Measurements from ENCODE around the gene DPH6. TPM values are rescaled to one million over a fixed set of nuclear protein-coding genes. Genes with fewer than 3 reads are reported as not detected.
"Not testable (repeated sequence)": the region's sequence is repeated elsewhere in the genome, so short reads cannot be mapped to it uniquely, and the experiment has no call there.

DPH6 gene
- total RNA-seq, 1 experiment from 2014 or later, result 31.7 TPM

DNA sequence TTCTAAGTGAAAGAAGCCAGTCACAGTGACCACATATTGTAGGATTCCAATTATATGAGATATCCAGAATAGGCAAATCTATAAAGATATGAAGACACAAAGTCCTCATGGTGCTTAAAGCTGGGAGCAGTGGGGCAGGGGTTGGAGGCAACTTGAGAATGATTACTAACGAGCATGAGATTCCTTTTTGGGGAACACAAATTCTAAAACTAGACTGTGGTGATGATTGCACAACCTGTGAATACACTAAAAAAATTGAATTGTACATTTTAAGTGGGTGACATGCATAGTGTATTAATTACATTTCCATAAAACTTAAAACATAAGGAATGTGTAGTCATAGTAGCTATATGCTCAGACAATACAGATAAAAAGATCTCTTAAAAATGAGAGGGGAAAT lies 103.2 kb downstream of the DPH6 start:
- Mint-ChIP-seq H3K4me1 (peaks cover 38% of the 10 kb centered on the region), H3K9me3 (peaks cover 16% of the 10 kb centered on the region), H3K4me3 (no peak overlapping the region), H3K27me3 (ENCODE audit: low read depth) (no peaks in the 10 kb centered on the region), H3K36me3 (peaks cover 14% of the 10 kb centered on the region), H3K27ac (no peak overlapping the region; the same call in none of the 2 replicates)
- ATAC-seq, result no peak
- POLR2A ChIA-PET, result no interaction called here
- no peak for DNase-seq (ENCODE audit: low spot score)
- TF ChIP-seq EMX1 (CRISPR knock-in tag; IDR thresholded peaks at IDR 0.05) (no peak), IRF2 (CRISPR knock-in tag; IDR thresholded peaks at IDR 0.05; ENCODE audit: borderline replicate concordance, low read depth) (no peak), USF1 (CRISPR knock-in tag; IDR thresholded peaks at IDR 0.05) (no peak), NR1H2 (CRISPR knock-in tag; IDR thresholded peaks at IDR 0.05) (no peak), E2F5 (CRISPR knock-in tag; IDR thresholded peaks at IDR 0.05) (no peak), ATF1 (CRISPR knock-in tag; IDR thresholded peaks at IDR 0.05) (no peak), MAX (CRISPR knock-in tag; IDR thresholded peaks at IDR 0.05) (no peak), ELF4 (CRISPR knock-in tag; IDR thresholded peaks at IDR 0.05; ENCODE audit: low read depth) (no peak), FOXP1 (CRISPR knock-in tag; IDR thresholded peaks at IDR 0.05; ENCODE audit: borderline replicate concordance) (no peak), GRHL2 (CRISPR knock-in tag; IDR thresholded peaks at IDR 0.05; ENCODE audit: insufficient replicate concordance, severe bottlenecking) (no peak)
- TF ChIP-seq, protein P1, sequence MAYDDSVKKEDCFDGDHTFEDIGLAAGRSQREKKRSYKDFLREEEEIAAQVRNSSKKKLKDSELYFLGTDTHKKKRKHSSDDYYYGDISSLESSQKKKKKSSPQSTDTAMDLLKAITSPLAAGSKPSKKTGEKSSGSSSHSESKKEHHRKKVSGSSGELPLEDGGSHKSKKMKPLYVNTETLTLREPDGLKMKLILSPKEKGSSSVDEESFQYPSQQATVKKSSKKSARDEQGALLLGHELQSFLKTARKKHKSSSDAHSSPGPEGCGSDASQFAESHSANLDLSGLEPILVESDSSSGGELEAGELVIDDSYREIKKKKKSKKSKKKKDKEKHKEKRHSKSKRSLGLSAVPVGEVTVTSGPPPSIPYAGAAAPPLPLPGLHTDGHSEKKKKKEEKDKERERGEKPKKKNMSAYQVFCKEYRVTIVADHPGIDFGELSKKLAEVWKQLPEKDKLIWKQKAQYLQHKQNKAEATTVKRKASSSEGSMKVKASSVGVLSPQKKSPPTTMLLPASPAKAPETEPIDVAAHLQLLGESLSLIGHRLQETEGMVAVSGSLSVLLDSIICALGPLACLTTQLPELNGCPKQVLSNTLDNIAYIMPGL (CRISPR knock-in tag; IDR thresholded peaks at IDR 0.05), result no peak
- TF ChIP-seq, protein P2, sequence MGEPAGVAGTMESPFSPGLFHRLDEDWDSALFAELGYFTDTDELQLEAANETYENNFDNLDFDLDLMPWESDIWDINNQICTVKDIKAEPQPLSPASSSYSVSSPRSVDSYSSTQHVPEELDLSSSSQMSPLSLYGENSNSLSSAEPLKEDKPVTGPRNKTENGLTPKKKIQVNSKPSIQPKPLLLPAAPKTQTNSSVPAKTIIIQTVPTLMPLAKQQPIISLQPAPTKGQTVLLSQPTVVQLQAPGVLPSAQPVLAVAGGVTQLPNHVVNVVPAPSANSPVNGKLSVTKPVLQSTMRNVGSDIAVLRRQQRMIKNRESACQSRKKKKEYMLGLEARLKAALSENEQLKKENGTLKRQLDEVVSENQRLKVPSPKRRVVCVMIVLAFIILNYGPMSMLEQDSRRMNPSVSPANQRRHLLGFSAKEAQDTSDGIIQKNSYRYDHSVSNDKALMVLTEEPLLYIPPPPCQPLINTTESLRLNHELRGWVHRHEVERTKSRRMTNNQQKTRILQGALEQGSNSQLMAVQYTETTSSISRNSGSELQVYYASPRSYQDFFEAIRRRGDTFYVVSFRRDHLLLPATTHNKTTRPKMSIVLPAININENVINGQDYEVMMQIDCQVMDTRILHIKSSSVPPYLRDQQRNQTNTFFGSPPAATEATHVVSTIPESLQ (CRISPR knock-in tag; IDR thresholded peaks at IDR 0.05), result no peak
- CTCF ChIA-PET, result interaction anchor here (0.9 to 5.4 kb wide), 5 partner anchors 153 to 382 kb away, joined by 3 to 159 read pairs (median 7); no protein-coding TSS in a partner anchor

DNA sequence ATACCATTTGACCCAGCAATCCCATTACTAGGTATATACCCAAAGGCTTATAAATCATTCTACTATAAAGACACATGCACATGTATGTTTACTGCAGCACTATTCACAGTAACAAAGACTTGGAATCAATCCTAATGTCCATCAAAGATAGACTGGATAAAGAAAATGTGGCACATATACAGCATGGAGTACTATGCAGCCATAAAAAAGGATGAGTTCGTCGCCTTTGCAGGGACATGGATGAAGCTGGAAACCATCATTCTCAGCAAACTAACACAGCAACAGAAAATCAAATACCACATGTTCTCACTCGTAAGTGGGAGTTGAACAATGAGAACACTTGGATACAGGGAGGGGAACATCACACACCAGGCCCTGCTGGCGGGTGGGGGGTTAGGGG lies 104.7 kb downstream of the DPH6 start:
- ATAC-seq, result not testable (repeated sequence)

DNA sequence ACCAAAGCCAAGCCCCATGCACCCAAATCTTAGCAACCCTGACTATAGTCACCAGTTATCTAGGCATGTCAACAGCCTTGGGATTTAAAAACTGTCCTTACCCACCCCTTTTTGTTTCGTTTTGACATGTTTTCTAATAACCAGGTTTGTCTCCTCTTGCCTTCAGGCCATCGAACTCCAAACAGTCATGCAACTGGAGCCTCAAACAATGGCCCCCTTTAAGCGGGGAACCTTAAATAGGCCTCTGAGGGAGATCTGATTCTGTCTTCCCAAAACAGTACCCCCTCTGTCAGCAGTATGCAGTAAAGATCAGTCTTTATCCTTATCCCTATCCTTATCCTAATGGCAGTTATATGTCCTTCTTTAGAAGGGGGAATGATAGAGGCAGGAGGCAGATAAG lies 105.7 kb downstream of the DPH6 start:
- Mint-ChIP-seq H3K4me1 (peaks cover 54% of the 10 kb centered on the region), H3K36me3 (peaks cover 28% of the 10 kb centered on the region), H3K9me3 (peaks cover 25% of the 10 kb centered on the region), H3K4me3 (no peak overlapping the region), H3K27me3 (ENCODE audit: low read depth) (no peaks in the 10 kb centered on the region), H3K27ac (peak overlapping the region; percentile 39)
- CTCF ChIA-PET, result no interaction called here
- ATAC-seq (no peak), DNase-seq (ENCODE audit: low spot score) (no peak)
- POLR2A ChIA-PET, result no interaction called here
- no peak for TF ChIP-seq TEAD1 (CRISPR knock-in tag; IDR thresholded peaks at IDR 0.05)
- no peak for TF ChIP-seq E2F4 (CRISPR knock-in tag; IDR thresholded peaks at IDR 0.05; ENCODE audit: borderline replicate concordance, low read depth)
- no peak for TF ChIP-seq MAX (CRISPR knock-in tag; IDR thresholded peaks at IDR 0.05)
- TF ChIP-seq RELA (CRISPR knock-in tag; IDR thresholded peaks at IDR 0.05; ENCODE audit: borderline replicate concordance), result no peak
- TF ChIP-seq, protein P3, sequence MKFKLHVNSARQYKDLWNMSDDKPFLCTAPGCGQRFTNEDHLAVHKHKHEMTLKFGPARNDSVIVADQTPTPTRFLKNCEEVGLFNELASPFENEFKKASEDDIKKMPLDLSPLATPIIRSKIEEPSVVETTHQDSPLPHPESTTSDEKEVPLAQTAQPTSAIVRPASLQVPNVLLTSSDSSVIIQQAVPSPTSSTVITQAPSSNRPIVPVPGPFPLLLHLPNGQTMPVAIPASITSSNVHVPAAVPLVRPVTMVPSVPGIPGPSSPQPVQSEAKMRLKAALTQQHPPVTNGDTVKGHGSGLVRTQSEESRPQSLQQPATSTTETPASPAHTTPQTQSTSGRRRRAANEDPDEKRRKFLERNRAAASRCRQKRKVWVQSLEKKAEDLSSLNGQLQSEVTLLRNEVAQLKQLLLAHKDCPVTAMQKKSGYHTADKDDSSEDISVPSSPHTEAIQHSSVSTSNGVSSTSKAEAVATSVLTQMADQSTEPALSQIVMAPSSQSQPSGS (CRISPR knock-in tag; IDR thresholded peaks at IDR 0.05; ENCODE audit: borderline replicate concordance, low read depth), result no peak
- TF ChIP-seq ESRRA (CRISPR knock-in tag; IDR thresholded peaks at IDR 0.05; ENCODE audit: borderline replicate concordance), result no peak
- no peak for TF ChIP-seq OVOL2 (CRISPR knock-in tag; IDR thresholded peaks at IDR 0.05; ENCODE audit: borderline replicate concordance)
- TF ChIP-seq SP1 (CRISPR knock-in tag; conservative IDR thresholded peaks at IDR 0.05), result no peak

More for the DNA sequence above, 104.7 kb downstream of the DPH6 start:
- DNase-seq (ENCODE audit: low spot score); H3K27ac Mint-ChIP-seq; H3K27me3 Mint-ChIP-seq (ENCODE audit: low read depth); H3K4me3 Mint-ChIP-seq; POLR2A ChIA-PET: not testable (repeated sequence)
- peaks cover 51% of the 10 kb centered on the region for H3K4me1 Mint-ChIP-seq
- CTCF ChIA-PET, result interaction anchor here (1.4 kb wide), 1 partner anchor 363 kb away, joined by 3 read pairs; no protein-coding TSS in a partner anchor
- peaks cover 19% of the 10 kb centered on the region for H3K36me3 Mint-ChIP-seq
- H3K9me3 Mint-ChIP-seq, result peaks cover 16% of the 10 kb centered on the region
